Osteoblast (primary cell): ENCODE data around the gene VNN1. TPM values are rescaled to one million over a fixed set of nuclear protein-coding genes. Genes with fewer than 3 reads are reported as not detected.
A peak's percentile ranks its signal among the peaks of the same experiment; 100 is the strongest.

Experiments
- DNase-seq: peaks from one replicate; pipeline ENCODE4 v3.0.0; 2011; ENCODE audit warnings: low spot score, mixed read lengths; ENCODE audit not compliant: insufficient read length; ENCODE audit errors: missing footprints
- H2AFZ ChIP-seq: 2 replicates; pipeline ENCODE4 v1.6.0; 2011; ENCODE audit warnings: mild to moderate bottlenecking, low read length
- H3K27ac ChIP-seq: 2 replicates; pipeline ENCODE4 v1.5.1; 2011; ENCODE audit warnings: mild to moderate bottlenecking, low read depth, low read length, moderate library complexity
- H3K27me3 ChIP-seq: 2 replicates; pipeline ENCODE4 v1.6.0; 2012; ENCODE audit warnings: mild to moderate bottlenecking, control low read depth, inconsistent platforms, low read length, moderate library complexity; ENCODE audit not compliant: insufficient read depth
- H3K36me3 ChIP-seq: 2 replicates; pipeline ENCODE4 v1.5.1; 2011; ENCODE audit warnings: mild to moderate bottlenecking, low read length, control low read depth, moderate library complexity; ENCODE audit not compliant: insufficient read depth
- H3K4me1 ChIP-seq: 2 replicates; pipeline ENCODE4 v1.5.1; 2011; ENCODE audit warnings: mild to moderate bottlenecking, low read length, control low read depth, moderate library complexity; ENCODE audit not compliant: insufficient read depth
- H3K4me2 ChIP-seq: 2 replicates; pipeline ENCODE4 v1.6.0; 2011; ENCODE audit warnings: mild to moderate bottlenecking, low read length; ENCODE audit not compliant: insufficient read depth
- H3K4me3 ChIP-seq: fragments of 200-600 bp; sonication (generic); 3 replicates; pipeline ENCODE4 v1.5.1; 2012; ENCODE audit warnings: mild to moderate bottlenecking, low read length, inconsistent platforms; ENCODE audit not compliant: insufficient read depth
- H3K79me2 ChIP-seq: 2 replicates; pipeline ENCODE4 v1.6.0; 2012; ENCODE audit warnings: mild to moderate bottlenecking, low read length, control low read depth, inconsistent platforms; ENCODE audit not compliant: insufficient read depth
- H3K9me3 ChIP-seq: 2 replicates; pipeline ENCODE4 v1.5.1; 2011; ENCODE audit warnings: low read depth, low read length, control low read depth
- H4K20me1 ChIP-seq: 2 replicates; pipeline ENCODE4 v1.6.0; 2012; ENCODE audit warnings: mild to moderate bottlenecking, low read length, control low read depth; ENCODE audit not compliant: insufficient read depth
- total RNA-seq: library from RNA; depleted of rRNA; stranded (reverse); fragments of >200 nt; gene quantifications from 2 replicates; pipeline ENCODE4 v1.2.3, GENCODE V29; 2012
- TF ChIP-seq, protein P1 (sequence below): IDR thresholded peaks from 2 replicates; pipeline ENCODE4 v1.5.1; 2011; ENCODE audit warnings: mild to moderate bottlenecking, low read depth, low read length, moderate library complexity; ENCODE audit errors: extremely low read depth

VNN1 gene
- total RNA-seq, 1 donor: not detected

- no peak for DNase-seq
- H3K79me2 ChIP-seq: no peaks in the 10 kb centered on the region
- TF ChIP-seq, protein P1, sequence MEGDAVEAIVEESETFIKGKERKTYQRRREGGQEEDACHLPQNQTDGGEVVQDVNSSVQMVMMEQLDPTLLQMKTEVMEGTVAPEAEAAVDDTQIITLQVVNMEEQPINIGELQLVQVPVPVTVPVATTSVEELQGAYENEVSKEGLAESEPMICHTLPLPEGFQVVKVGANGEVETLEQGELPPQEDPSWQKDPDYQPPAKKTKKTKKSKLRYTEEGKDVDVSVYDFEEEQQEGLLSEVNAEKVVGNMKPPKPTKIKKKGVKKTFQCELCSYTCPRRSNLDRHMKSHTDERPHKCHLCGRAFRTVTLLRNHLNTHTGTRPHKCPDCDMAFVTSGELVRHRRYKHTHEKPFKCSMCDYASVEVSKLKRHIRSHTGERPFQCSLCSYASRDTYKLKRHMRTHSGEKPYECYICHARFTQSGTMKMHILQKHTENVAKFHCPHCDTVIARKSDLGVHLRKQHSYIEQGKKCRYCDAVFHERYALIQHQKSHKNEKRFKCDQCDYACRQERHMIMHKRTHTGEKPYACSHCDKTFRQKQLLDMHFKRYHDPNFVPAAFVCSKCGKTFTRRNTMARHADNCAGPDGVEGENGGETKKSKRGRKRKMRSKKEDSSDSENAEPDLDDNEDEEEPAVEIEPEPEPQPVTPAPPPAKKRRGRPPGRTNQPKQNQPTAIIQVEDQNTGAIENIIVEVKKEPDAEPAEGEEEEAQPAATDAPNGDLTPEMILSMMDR: no peak
These were observed 18.1 kb downstream of the VNN1 start for GRCh38 chr6:132695773-132696172.

DNA sequence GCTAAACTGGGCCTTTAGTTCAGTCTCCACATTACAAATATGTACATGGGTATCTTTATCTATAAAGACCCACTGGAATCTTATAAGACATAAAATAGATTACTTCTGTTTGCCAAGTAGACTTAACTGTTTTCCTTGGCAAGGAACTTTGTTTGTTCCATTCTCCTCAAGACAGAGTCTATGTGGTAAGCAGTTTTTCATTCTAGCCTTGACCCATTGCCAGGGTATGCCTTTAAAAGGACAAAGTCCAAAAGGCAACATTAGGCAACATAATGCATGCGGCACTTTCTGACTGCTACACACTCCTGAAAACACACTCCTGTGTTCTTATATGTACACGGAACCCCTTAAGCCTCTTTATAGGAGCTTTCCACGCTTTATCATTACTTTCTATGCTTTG is 20.4 kb downstream of the VNN1 start:
- Histone ChIP-seq H3K36me3 (no peaks in the 10 kb centered on the region), H2AFZ (no peak overlapping the region), H3K4me3 (no peak overlapping the region), H3K27ac (no peak overlapping the region), H4K20me1 (no peaks in the 10 kb centered on the region), H3K79me2 (no peaks in the 10 kb centered on the region), H3K4me2 (no peak overlapping the region), H3K27me3 (no peaks in the 10 kb centered on the region), H3K9me3 (no peaks in the 10 kb centered on the region), H3K4me1 (no peaks in the 10 kb centered on the region)
- TF ChIP-seq, protein P1: no peak
- DNase-seq: peak; percentile 36

More at GRCh38 chr6:132695773-132696172, 18.1 kb downstream of the VNN1 start:
- Histone ChIP-seq H3K4me3 (no peak overlapping the region), H3K27ac (no peak overlapping the region), H3K9me3 (no peaks in the 10 kb centered on the region), H4K20me1 (no peaks in the 10 kb centered on the region), H2AFZ (no peak overlapping the region), H3K4me2 (no peak overlapping the region), H3K4me1 (no peaks in the 10 kb centered on the region), H3K27me3 (no peaks in the 10 kb centered on the region), H3K36me3 (no peaks in the 10 kb centered on the region)

DNA sequence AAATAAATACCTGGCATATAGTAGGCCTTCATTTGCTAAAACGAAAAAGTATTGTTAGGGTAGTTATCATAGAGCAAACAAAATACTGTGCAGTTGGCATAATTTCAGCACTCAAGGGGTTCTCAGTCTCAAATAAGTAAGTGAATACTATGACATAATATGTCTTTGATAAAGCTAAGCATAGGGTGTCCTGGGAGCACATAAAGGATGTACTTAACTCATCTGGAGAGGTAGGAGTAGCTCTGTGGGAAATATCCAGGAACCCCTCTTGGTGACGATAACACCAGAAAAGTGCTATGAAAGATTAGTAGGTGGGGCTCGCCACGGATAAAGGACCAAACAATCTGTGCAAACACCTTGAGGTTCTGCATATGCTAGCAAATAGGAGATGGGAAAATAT is 23.2 kb downstream of the VNN1 start:
- no peaks in the 10 kb centered on the region for H3K27me3 ChIP-seq
- TF ChIP-seq, protein P1: no peak
- DNase-seq: no peak
- peaks cover 5% of the 10 kb centered on the region for H3K4me1 ChIP-seq
- H3K27ac ChIP-seq: no peak overlapping the region
- H3K36me3 ChIP-seq: no peaks in the 10 kb centered on the region
- H3K79me2 ChIP-seq: no peaks in the 10 kb centered on the region
- no peak overlapping the region for H3K4me3 ChIP-seq
- H2AFZ ChIP-seq: no peak overlapping the region
- H4K20me1 ChIP-seq: no peaks in the 10 kb centered on the region
- no peaks in the 10 kb centered on the region for H3K9me3 ChIP-seq
- no peak overlapping the region for H3K4me2 ChIP-seq

- Histone ChIP-seq H3K4me3 (peak overlapping the region; percentile 24), H3K4me2 (peak overlapping the region; percentile 52), H3K79me2 (no peaks in the 10 kb centered on the region), H3K36me3 (no peaks in the 10 kb centered on the region), H2AFZ (peak overlapping the region; percentile 43), H3K4me1 (peaks cover 15% of the 10 kb centered on the region), H4K20me1 (no peaks in the 10 kb centered on the region), H3K27ac (no peak overlapping the region), H3K9me3 (no peaks in the 10 kb centered on the region), H3K27me3 (no peaks in the 10 kb centered on the region)
- TF ChIP-seq, protein P1: no peak
- peak; percentile 23 for DNase-seq
These were observed 26.5 kb downstream of the VNN1 start for GRCh38 chr6:132687306-132687705.
